GM12872 (cell line): ENCODE measurements around the gene HAP1.
A peak's percentile ranks its signal among the peaks of the same experiment; 100 is the strongest.

Experiments
- CTCF ChIP-seq: IDR thresholded peaks from 3 replicates; pipeline ENCODE4 v1.5.1; 2011; ENCODE audit warnings: low read depth, mild to moderate bottlenecking, low read length, moderate library complexity; ENCODE audit not compliant: insufficient read depth

HAP1 gene

GRCh38 chr17:41691031-41691777 lies 43.2 kb downstream of the HAP1 start:
- TF ChIP-seq CTCF = no peak

- no peak for TF ChIP-seq CTCF
Measured at GRCh38 chr17:41690497-41690896, 43.9 kb downstream of the HAP1 start.

GRCh38 chr17:41689497-41690299 lies 44.7 kb downstream of the HAP1 start:
- peak; percentile 79 for TF ChIP-seq CTCF

- no peak for TF ChIP-seq CTCF
Measured at GRCh38 chr17:41688641-41689496, 45.6 kb downstream of the HAP1 start, which contains the start of gene EIF1. TSS of gene EIF1 (plus strand) at chr17:41688885. CDS start at chr17:41689039, 154 bp downstream.

- TF ChIP-seq CTCF = peak; percentile 58
Measured at GRCh38 chr17:41687828-41688640, 46.4 kb downstream of the HAP1 start.

GRCh38 chr17:41686281-41686680 lies 48.2 kb downstream of the HAP1 start:
- TF ChIP-seq CTCF = no peak
